ENCODE data around the gene LRG1.

- TF ChIP-seq PATZ1 (CRISPR knock-in tag; IDR thresholded peaks at IDR 0.05) (no peak), XRCC5 (optimal IDR thresholded peaks at IDR 0.05; ENCODE audit: low read length) (no peak), ZNF232 (CRISPR knock-in tag; IDR thresholded peaks at IDR 0.05; ENCODE audit: borderline replicate concordance) (no peak), MLX (CRISPR knock-in tag; IDR thresholded peaks at IDR 0.05) (no peak), CHD2 (IDR thresholded peaks at IDR 0.05; ENCODE audit: low read depth, low read length) (no peak), CTCF (CRISPR knock-in tag; IDR thresholded peaks at IDR 0.05) (no peak), ZBTB8A (CRISPR knock-in tag; IDR thresholded peaks at IDR 0.05; ENCODE audit: borderline replicate concordance, low read depth) (no peak), ZNF782 (CRISPR knock-in tag; IDR thresholded peaks at IDR 0.05; ENCODE audit: borderline replicate concordance) (no peak), ZSCAN20 (CRISPR knock-in tag; IDR thresholded peaks at IDR 0.05; ENCODE audit: borderline replicate concordance) (no peak), YY1 (IDR thresholded peaks at IDR 0.05; ENCODE audit: insufficient read depth, insufficient replicate concordance, low read depth, low read length) (no peak)
These were observed 38.1 kb downstream of the LRG1 start for GRCh38 chr19:4501691-4502090.
